Astrocyte of the spinal cord (primary cell): ENCODE data around the gene SYT7.
A peak's percentile ranks its signal among the peaks of the same experiment; 100 is the strongest.
"Not testable (repeated sequence)": the region's sequence is repeated elsewhere in the genome, so short reads cannot be mapped to it uniquely, and the experiment has no call there.

ENCODE experiments used
- DNase-seq: peaks from one replicate; pipeline ENCODE4 v3.0.0; 2011; ENCODE audit warnings: low read depth, low spot score
- H3K4me3 ChIP-seq: 2 replicates; pipeline ENCODE4 v1.5.1; 2011; ENCODE audit warnings: low read depth, mild to moderate bottlenecking, low read length, moderate library complexity
- in situ Hi-C: cut with HindIII; loops from 2 replicates; pipeline ENCODE4 v1.10.0; 2017; ENCODE audit warnings: low sequenced_read_pairs
- TF ChIP-seq, protein P1 (sequence below): IDR thresholded peaks from 2 replicates; pipeline ENCODE4 v1.5.1; 2012; ENCODE audit warnings: low read depth, mild to moderate bottlenecking, low read length, inconsistent platforms

SYT7 gene

DNA sequence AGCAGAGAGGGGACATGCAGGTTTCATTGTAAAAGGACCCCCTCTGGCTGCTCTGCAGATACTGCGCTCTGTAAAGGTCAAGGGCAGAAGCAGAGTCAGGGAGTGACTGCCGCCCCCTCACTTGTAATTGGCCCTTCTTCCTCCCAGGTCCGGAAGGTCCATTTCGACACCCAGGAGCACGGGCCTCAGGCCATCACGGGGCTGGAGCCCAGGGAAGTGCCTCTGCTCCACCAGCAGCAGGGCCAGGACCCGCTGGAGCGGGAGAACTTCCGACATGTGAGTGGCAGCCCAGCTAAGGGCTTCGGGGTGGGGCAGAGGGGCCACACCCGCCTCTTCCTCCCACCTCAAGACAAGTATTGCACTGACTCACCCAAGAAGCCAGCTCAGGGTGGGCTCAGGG, 96.3 kb downstream of the SYT7 start:
- in situ Hi-C loops = no loop called here
- no peak overlapping the region for H3K4me3 ChIP-seq
- DNase-seq = no peak
- TF ChIP-seq, protein P1, sequence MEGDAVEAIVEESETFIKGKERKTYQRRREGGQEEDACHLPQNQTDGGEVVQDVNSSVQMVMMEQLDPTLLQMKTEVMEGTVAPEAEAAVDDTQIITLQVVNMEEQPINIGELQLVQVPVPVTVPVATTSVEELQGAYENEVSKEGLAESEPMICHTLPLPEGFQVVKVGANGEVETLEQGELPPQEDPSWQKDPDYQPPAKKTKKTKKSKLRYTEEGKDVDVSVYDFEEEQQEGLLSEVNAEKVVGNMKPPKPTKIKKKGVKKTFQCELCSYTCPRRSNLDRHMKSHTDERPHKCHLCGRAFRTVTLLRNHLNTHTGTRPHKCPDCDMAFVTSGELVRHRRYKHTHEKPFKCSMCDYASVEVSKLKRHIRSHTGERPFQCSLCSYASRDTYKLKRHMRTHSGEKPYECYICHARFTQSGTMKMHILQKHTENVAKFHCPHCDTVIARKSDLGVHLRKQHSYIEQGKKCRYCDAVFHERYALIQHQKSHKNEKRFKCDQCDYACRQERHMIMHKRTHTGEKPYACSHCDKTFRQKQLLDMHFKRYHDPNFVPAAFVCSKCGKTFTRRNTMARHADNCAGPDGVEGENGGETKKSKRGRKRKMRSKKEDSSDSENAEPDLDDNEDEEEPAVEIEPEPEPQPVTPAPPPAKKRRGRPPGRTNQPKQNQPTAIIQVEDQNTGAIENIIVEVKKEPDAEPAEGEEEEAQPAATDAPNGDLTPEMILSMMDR = no peak

DNA sequence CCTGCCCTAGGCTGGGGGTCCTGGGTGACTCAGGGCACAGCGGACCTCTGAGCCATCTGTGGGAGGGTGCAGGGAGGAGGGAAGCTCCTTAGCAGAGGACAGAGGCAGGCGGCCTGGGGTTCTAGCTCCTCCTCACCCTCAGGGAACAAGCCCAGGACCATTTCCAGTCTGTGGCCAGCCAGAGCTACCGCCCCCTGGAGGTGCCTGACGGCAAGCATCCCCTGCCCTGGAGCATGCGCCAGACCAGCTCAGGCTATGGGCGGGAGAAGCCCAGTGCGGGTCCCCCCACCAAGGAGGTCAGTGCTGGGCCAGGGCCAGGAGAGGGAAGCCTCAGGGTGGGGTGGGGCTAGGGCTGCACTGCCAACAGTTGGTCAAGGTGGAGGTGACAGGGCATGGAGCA, 98.4 kb downstream of the SYT7 start:
- no peak for DNase-seq
- in situ Hi-C loops = no loop called here
- TF ChIP-seq, protein P1 = peak; percentile 65
- no peak overlapping the region for H3K4me3 ChIP-seq

DNA sequence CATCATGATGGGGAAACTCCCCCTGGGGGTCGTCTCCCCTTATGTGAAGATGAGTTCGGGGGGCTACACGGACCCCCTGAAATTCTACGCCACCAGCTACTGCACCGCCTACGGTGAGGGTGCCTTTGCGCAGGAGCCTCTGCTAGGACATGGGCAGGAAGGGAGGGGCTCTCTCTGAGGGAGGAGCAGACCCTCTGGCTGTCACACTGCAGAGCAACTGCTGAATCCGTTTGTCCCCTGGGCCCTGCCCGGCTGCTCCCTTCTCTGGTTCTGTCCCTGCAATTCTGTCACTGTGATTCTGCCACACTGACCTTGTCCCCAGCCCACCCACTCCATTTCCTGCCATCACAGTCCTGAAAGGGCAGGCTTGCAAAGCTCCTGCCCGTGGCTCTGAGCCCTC, 99.1 kb downstream of the SYT7 start:
- no peak for DNase-seq
- in situ Hi-C loops = no loop called here
- H3K4me3 ChIP-seq = no peak overlapping the region
- TF ChIP-seq, protein P1 = no peak

DNA sequence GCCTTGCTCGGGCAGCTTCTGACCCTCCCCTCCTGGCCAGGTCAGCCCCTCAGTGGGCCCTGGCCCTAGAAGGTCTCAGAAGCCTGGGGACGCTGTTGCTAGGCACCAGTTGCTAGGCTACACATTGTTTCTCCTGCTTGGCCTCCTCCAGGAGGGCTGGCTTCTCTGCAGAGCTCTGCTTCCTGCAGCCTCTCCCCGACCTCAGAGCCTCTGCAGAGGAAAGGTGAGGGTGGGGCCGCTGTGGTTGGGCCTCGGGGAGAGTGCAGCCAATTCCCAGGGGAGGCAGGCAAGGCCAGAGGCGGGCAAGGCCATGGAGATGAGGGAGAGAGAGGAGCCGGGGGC, 99.9 kb downstream of the SYT7 start:
- in situ Hi-C loops = no loop called here
- TF ChIP-seq, protein P1 = no peak
- H3K4me3 ChIP-seq = no peak overlapping the region
- DNase-seq = no peak

DNA sequence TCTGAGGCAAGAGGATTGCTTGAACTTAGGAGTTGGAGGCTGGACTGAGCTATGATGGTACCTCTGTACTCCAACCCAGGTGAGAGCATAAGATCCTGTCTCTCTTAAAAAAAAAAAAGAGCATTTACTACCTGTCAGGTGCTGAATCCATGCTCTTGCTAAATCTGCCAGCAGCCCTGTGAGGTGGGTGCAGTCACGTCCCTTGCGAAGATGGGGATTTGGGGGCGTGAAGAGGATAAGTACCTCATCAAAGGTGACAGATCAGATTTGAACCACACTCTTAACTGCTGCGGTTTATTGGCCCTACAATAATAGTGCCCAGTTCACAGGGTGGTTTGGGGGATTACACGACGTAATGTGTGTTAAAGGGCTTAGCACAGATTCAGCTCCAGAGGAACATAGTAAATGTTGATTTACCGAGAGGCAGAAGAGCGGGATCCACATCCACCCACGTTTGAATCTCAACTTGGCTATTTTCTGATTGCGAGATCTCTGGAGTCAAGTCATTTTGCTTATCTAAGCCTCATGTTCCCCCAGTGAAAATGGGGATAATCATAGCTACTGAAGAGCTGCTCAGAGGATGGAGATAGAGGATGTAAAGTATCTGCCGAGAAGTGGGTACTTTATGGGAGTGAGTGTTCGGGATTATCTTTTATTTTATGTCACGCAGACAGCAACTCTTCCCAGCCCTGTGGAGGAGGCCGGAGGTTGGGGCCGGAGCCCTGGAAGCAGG, 100.4 kb downstream of the SYT7 start:
- H3K4me3 ChIP-seq = no peak overlapping the region
- TF ChIP-seq, protein P1 = no peak
- DNase-seq = no peak
- in situ Hi-C loops = no loop called here

DNA sequence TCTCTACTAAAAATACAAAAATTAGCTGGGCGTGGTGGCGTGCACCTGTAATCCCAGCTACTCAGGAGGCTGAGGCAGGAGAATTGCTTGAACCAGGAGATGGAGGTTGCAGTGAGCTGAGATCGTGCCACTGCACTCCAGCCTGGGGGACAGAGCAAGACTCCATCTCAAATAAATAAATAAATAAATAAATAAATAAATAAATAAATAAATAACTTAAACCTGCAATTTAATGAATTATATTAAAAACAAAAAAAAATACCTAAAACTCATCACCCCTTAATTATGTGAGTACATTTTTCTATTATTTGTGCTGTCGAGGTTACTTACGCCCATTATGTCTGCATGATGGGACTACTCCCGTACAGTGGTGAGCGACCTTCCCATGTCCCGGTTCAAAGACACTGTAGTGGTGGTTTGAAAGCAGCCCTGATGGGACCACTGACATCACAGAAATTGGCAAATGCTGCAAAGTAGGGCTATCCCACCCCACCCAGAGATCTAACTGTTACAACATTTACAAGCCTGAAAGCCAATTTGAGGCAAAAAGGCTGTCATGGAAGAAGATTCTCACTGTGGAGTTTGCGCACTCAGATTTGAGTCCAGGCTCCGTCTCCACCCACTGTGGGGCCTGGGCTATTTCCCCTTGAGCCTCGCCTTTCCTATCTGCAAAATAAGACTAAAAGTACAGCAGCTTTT, 101.4 kb downstream of the SYT7 start:
- H3K4me3 ChIP-seq, in situ Hi-C loops, DNase-seq: not testable (repeated sequence)

DNA sequence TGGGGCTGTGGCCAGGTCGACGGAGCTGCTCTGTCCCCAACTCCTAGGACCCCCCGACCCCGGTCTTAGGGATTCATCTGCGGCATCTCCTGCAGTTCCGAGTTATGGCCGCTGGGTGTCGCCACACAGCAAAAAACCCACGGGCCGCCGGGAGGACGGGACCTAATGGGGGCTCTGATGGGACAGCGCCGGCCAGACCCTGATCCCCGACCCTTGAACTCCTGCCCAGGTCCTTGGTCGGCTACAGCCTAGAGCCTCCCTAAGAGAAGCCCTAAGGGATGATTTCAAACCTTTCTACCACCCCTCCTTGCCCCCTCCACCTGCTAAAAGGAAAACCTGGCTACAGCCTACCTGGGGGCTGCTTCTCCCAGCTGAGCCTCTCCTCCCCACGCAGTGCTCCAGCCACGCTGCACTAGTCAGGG, 103.1 kb downstream of the SYT7 start:
- TF ChIP-seq, protein P1 = peak; percentile 92
- in situ Hi-C loops = no loop called here
- no peak overlapping the region for H3K4me3 ChIP-seq
- DNase-seq = no peak
